Astrocyte of the cerebellum (primary cell): Measurements from ENCODE around the gene WIPF1.

Experiments used
- DNase-seq: peaks from one replicate; pipeline ENCODE4 v3.0.0-alpha.2; 2011; ENCODE audit warnings: low read depth
- H3K4me3 ChIP-seq: 2 replicates; pipeline ENCODE4 v1.5.1; 2011; ENCODE audit warnings: mild to moderate bottlenecking, low read depth, low read length, moderate library complexity
- in situ Hi-C: cut with HindIII; loops from 2 replicates; pipeline ENCODE4 v1.10.0; 2017; ENCODE audit warnings: low sequenced_read_pairs
- TF ChIP-seq, protein P1 (sequence below): IDR thresholded peaks from 2 replicates; pipeline ENCODE4 v1.5.1; 2012; ENCODE audit warnings: low read length, low read depth, moderate library complexity, mild to moderate bottlenecking; ENCODE audit errors: missing control alignments

The WIPF1 gene

DNA sequence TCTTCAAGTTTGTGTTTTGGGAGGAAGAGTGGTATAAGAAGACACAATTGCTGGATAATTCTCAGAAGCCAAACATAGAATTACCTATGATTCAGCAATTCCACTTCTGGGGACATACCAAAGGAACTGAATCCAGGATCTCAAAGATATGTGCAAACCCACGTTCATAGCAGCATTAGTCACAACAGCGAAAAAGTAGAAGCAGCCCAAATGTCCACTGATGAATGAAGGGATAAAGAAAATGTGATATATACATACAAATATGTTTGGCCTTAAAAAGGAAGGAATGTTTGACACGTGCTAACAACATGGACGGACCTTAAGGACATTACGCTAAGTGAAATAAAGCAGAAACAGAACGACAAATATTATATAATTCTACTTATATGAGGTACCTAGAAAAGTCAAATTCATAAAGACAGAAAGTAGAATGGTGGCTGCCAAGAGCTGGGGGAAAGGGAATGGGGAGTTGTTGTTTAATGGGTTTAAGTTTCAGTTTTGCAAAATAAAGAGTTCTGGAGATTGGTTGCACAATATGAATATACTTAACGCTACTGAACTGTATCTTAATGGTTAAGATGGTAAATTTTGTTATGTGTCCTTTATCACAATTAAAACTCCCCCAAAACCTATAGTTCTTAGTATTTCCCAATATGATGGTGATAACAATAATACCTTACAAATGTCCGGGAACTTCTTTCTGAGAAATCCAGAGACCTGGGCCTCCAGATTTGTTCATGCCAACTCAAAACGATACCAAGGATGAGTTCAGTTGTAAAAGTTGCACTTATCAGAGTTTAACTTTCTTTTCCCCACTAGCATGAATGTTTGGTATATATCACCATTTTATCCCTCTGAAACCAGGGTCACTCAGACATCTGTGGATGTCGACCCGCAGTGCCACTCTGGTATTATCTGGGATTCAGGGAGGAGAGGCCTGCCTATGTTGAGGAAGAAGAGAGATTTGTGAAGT is 33.7 kb upstream of the WIPF1 start:
- TF ChIP-seq, protein P1, sequence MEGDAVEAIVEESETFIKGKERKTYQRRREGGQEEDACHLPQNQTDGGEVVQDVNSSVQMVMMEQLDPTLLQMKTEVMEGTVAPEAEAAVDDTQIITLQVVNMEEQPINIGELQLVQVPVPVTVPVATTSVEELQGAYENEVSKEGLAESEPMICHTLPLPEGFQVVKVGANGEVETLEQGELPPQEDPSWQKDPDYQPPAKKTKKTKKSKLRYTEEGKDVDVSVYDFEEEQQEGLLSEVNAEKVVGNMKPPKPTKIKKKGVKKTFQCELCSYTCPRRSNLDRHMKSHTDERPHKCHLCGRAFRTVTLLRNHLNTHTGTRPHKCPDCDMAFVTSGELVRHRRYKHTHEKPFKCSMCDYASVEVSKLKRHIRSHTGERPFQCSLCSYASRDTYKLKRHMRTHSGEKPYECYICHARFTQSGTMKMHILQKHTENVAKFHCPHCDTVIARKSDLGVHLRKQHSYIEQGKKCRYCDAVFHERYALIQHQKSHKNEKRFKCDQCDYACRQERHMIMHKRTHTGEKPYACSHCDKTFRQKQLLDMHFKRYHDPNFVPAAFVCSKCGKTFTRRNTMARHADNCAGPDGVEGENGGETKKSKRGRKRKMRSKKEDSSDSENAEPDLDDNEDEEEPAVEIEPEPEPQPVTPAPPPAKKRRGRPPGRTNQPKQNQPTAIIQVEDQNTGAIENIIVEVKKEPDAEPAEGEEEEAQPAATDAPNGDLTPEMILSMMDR, result no peak
- in situ Hi-C loops, result no loop called here
- H3K4me3 ChIP-seq, result no peak overlapping the region
- DNase-seq, result no peak

- TF ChIP-seq, protein P1, result no peak
- no peak overlapping the region for H3K4me3 ChIP-seq
- DNase-seq, result no peak
- in situ Hi-C loops, result no loop called here
Observed at GRCh38 chr2:174630107-174630506, 32.5 kb upstream of the WIPF1 start.

DNA sequence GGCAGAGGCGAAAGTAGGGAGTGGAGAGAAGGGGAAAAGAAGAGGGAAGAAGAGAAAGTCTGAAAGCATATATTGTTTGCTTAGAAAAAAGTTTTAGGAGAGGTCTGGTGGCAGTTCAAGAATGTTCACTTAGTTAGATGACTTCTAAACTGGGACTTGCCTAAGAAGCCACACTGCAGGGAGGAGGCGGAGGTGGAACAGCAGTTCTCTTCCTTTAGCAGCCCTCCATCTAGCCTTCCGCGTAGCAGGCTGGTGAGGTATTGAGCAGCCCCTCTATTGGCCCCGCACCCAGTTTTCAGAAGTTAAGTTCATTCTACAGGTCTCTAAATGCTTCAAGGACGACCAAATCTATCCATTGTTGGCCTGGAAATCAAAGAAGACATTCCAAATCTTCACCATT is 31.9 kb upstream of the WIPF1 start:
- in situ Hi-C loops, result no loop called here
- no peak for DNase-seq
- H3K4me3 ChIP-seq, result no peak overlapping the region
- TF ChIP-seq, protein P1, result no peak

DNA sequence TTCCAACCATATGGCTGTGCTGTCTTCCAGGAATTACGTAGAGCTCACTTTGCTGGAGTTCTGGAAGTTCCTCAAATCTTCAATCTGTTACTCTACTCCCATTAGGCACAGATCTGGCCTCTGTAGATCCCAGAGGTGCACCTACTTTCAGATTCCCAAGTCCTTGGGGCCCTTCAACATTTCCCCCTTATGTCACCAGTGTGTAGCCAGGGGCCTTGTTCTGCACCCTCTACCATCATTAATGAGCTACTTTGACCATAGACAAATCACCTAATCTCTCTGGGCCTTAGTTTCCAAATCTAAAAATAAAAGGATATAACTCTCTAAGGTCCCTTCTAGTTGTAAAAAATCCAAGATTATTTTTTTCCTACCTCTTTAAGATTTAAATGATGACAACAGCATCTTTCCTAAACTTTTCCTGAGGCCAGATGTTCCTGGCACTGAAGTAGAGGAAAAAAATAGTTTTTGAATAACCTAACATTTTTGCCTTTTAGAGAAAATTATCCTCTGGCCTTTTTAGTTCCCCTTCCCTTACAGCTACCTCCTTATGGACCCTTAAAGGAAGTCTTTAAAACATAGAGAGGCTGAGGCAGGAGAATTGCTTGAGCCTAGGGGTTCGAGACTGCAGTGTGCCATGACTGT is 31.0 kb upstream of the WIPF1 start:
- in situ Hi-C loops, result no loop called here
- TF ChIP-seq, protein P1, result no peak
- DNase-seq, result no peak
- no peak overlapping the region for H3K4me3 ChIP-seq

DNA sequence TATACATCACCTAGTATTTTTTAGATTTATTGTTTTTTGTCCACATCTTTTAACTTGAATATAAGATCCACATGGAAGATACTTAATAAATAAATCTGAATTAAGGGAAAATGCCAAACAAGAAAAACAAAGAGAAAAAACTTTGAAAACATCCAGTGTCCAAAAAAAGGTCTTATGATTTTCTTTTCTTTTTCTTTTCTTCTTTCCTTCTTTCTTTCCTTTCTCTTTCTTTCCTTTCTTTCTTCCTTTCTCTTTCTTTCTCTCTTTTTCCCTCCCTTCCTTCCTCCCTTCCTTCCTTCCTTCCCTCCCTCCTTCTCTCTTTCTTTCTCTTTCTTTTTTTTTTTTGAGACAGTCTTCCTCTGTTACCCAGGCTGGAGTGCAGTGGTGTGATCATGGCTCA is 29.6 kb upstream of the WIPF1 start:
- in situ Hi-C loops, result no loop called here
- DNase-seq, result no peak
- TF ChIP-seq, protein P1, result no peak
- no peak overlapping the region for H3K4me3 ChIP-seq

- no peak for DNase-seq
- in situ Hi-C loops, result no loop called here
- TF ChIP-seq, protein P1, result no peak
- H3K4me3 ChIP-seq, result no peak overlapping the region
Observed at GRCh38 chr2:174624895-174625430, 27.4 kb upstream of the WIPF1 start.
